ENCODE results near the gene RASL11B.

RASL11B gene

GRCh38 chr4:52877694-52878093 lies 15.6 kb downstream of the RASL11B start:
- Histone ChIP-seq H3K79me2 (ENCODE audit: low read length) (no peaks in the 10 kb centered on the region), H3K36me3 (replicated peaks; ENCODE audit: low read depth, low read length) (no peaks in the 10 kb centered on the region), H4K20me1 (ENCODE audit: insufficient read depth, low read length) (no peaks in the 10 kb centered on the region), H2AFZ (ENCODE audit: low read depth, low read length) (no peak overlapping the region), H3K4me3 (ENCODE audit: low read length) (no peak overlapping the region), H3K4me1 (ENCODE audit: low read length) (no peaks in the 10 kb centered on the region), H3K27ac (ENCODE audit: low read length) (no peak overlapping the region), H3K9ac (ENCODE audit: low read length) (no peak overlapping the region), H3K9me3 (ENCODE audit: insufficient read depth, low read length) (no peaks in the 10 kb centered on the region), H3K27me3 (ENCODE audit: low read depth, low read length) (no peaks in the 10 kb centered on the region), H3K4me2 (ENCODE audit: low read length) (no peak overlapping the region)
- TF ChIP-seq EZH2phosphoT487 (IDR thresholded peaks at IDR 0.05; ENCODE audit: low read depth) (no peak), CTCF (IDR thresholded peaks at IDR 0.05; ENCODE audit: low read depth, low read length) (no peak)

GRCh38 chr4:52879471-52879870 lies 17.4 kb downstream of the RASL11B start:
- Histone ChIP-seq H3K4me1 (ENCODE audit: low read length) (no peaks in the 10 kb centered on the region), H2AFZ (ENCODE audit: low read depth, low read length) (no peak overlapping the region), H3K9me3 (ENCODE audit: insufficient read depth, low read length) (no peaks in the 10 kb centered on the region), H3K27ac (ENCODE audit: low read length) (no peak overlapping the region), H3K9ac (ENCODE audit: low read length) (no peak overlapping the region), H3K79me2 (ENCODE audit: low read length) (no peaks in the 10 kb centered on the region), H4K20me1 (ENCODE audit: insufficient read depth, low read length) (no peaks in the 10 kb centered on the region), H3K36me3 (replicated peaks; ENCODE audit: low read depth, low read length) (no peaks in the 10 kb centered on the region), H3K27me3 (ENCODE audit: low read depth, low read length) (no peaks in the 10 kb centered on the region), H3K4me3 (ENCODE audit: low read length) (no peak overlapping the region), H3K4me2 (ENCODE audit: low read length) (no peak overlapping the region)
- TF ChIP-seq EZH2phosphoT487 (IDR thresholded peaks at IDR 0.05; ENCODE audit: low read depth) (no peak), CTCF (IDR thresholded peaks at IDR 0.05; ENCODE audit: low read depth, low read length) (no peak)

GRCh38 chr4:52880994-52881393 lies 18.9 kb downstream of the RASL11B start:
- Histone ChIP-seq H3K9ac (ENCODE audit: low read length) (no peak overlapping the region), H3K27ac (ENCODE audit: low read length) (no peak overlapping the region), H3K9me3 (ENCODE audit: insufficient read depth, low read length) (no peaks in the 10 kb centered on the region), H2AFZ (ENCODE audit: low read depth, low read length) (no peak overlapping the region), H3K4me1 (ENCODE audit: low read length) (no peaks in the 10 kb centered on the region), H3K36me3 (replicated peaks; ENCODE audit: low read depth, low read length) (no peaks in the 10 kb centered on the region), H3K27me3 (ENCODE audit: low read depth, low read length) (no peaks in the 10 kb centered on the region), H3K79me2 (ENCODE audit: low read length) (no peaks in the 10 kb centered on the region), H3K4me3 (ENCODE audit: low read length) (no peak overlapping the region), H3K4me2 (ENCODE audit: low read length) (no peak overlapping the region), H4K20me1 (ENCODE audit: insufficient read depth, low read length) (no peaks in the 10 kb centered on the region)
- TF ChIP-seq CTCF (IDR thresholded peaks at IDR 0.05; ENCODE audit: low read depth, low read length) (no peak), EZH2phosphoT487 (IDR thresholded peaks at IDR 0.05; ENCODE audit: low read depth) (no peak)

GRCh38 chr4:52883183-52883621 lies 21.1 kb downstream of the RASL11B start:
- Histone ChIP-seq H3K4me1 (ENCODE audit: low read length) (no peaks in the 10 kb centered on the region), H4K20me1 (ENCODE audit: insufficient read depth, low read length) (no peaks in the 10 kb centered on the region), H3K27me3 (ENCODE audit: low read depth, low read length) (no peaks in the 10 kb centered on the region), H3K9me3 (ENCODE audit: insufficient read depth, low read length) (no peaks in the 10 kb centered on the region), H2AFZ (ENCODE audit: low read depth, low read length) (no peak overlapping the region), H3K27ac (ENCODE audit: low read length) (no peak overlapping the region), H3K4me2 (ENCODE audit: low read length) (no peak overlapping the region), H3K36me3 (replicated peaks; ENCODE audit: low read depth, low read length) (no peaks in the 10 kb centered on the region), H3K79me2 (ENCODE audit: low read length) (no peaks in the 10 kb centered on the region), H3K9ac (ENCODE audit: low read length) (no peak overlapping the region), H3K4me3 (ENCODE audit: low read length) (no peak overlapping the region)
- no peak for TF ChIP-seq EZH2phosphoT487 (IDR thresholded peaks at IDR 0.05; ENCODE audit: low read depth)
- TF ChIP-seq CTCF (IDR thresholded peaks at IDR 0.05; ENCODE audit: low read depth, low read length), result no peak

All from OCI-LY3 (cell line).